ENCODE measurements around the gene BLNK. TPM values are rescaled to one million over a fixed set of nuclear protein-coding genes. Genes with fewer than 3 reads are reported as not detected.
"Not testable (repeated sequence)": the region's sequence is repeated elsewhere in the genome, so short reads cannot be mapped to it uniquely, and the experiment has no call there.

Gene BLNK
- total RNA-seq, 6 experiments from 2014 or later: not detected

GRCh38 chr10:96212911-96213310 lies 58.5 kb downstream of the BLNK start:
- no peak for TF ChIP-seq CTCF (IDR thresholded peaks at IDR 0.05)
- H3K27ac Mint-ChIP-seq: no peak overlapping the region
- H3K9me3 Mint-ChIP-seq: no peaks in the 10 kb centered on the region
- H3K36me3 Mint-ChIP-seq (ENCODE audit: low read depth): no peaks in the 10 kb centered on the region
- H3K27me3 Mint-ChIP-seq (ENCODE audit: insufficient read depth): peaks cover 11% of the 10 kb centered on the region
- H3K4me1 Mint-ChIP-seq (ENCODE audit: low read depth): no peaks in the 10 kb centered on the region
- no peak overlapping the region for H3K4me3 Mint-ChIP-seq
- no peak for DNase-seq

- no peak overlapping the region for H3K4me3 Mint-ChIP-seq
- no peak overlapping the region for H3K27ac Mint-ChIP-seq
- no peaks in the 10 kb centered on the region for H3K36me3 Mint-ChIP-seq (ENCODE audit: low read depth)
- no peaks in the 10 kb centered on the region for H3K9me3 Mint-ChIP-seq
- no peak for TF ChIP-seq CTCF (IDR thresholded peaks at IDR 0.05)
- no peak for DNase-seq
- H3K4me1 Mint-ChIP-seq (ENCODE audit: low read depth): no peaks in the 10 kb centered on the region
- peaks cover 11% of the 10 kb centered on the region for H3K27me3 Mint-ChIP-seq (ENCODE audit: insufficient read depth)
Observed at GRCh38 chr10:96211764-96212163, 59.6 kb downstream of the BLNK start.

GRCh38 chr10:96208946-96209345 lies 62.4 kb downstream of the BLNK start:
- Mint-ChIP-seq H3K27me3 (ENCODE audit: insufficient read depth) (peaks cover 8% of the 10 kb centered on the region), H3K36me3 (ENCODE audit: low read depth) (no peaks in the 10 kb centered on the region), H3K4me1 (ENCODE audit: low read depth) (no peaks in the 10 kb centered on the region), H3K4me3 (no peak overlapping the region), H3K27ac (no peak overlapping the region), H3K9me3 (no peaks in the 10 kb centered on the region)
- DNase-seq: no peak
- TF ChIP-seq CTCF (IDR thresholded peaks at IDR 0.05): no peak

GRCh38 chr10:96208271-96208670 lies 63.1 kb downstream of the BLNK start:
- Mint-ChIP-seq H3K27me3 (ENCODE audit: insufficient read depth) (peaks cover 8% of the 10 kb centered on the region), H3K4me3 (no peak overlapping the region), H3K4me1 (ENCODE audit: low read depth) (no peaks in the 10 kb centered on the region), H3K9me3 (no peaks in the 10 kb centered on the region), H3K36me3 (ENCODE audit: low read depth) (no peaks in the 10 kb centered on the region), H3K27ac (no peak overlapping the region)
- DNase-seq: no peak
- no peak for TF ChIP-seq CTCF (IDR thresholded peaks at IDR 0.05)

GRCh38 chr10:96205580-96205979 lies 65.8 kb downstream of the BLNK start:
- Mint-ChIP-seq H3K27ac (no peak overlapping the region), H3K4me1 (ENCODE audit: low read depth) (no peaks in the 10 kb centered on the region), H3K4me3 (no peak overlapping the region), H3K9me3 (no peaks in the 10 kb centered on the region), H3K36me3 (ENCODE audit: low read depth) (no peaks in the 10 kb centered on the region), H3K27me3 (ENCODE audit: insufficient read depth) (no peaks in the 10 kb centered on the region; the same call in 1 of the 2 replicates)
- TF ChIP-seq CTCF (IDR thresholded peaks at IDR 0.05): no peak
- no peak for DNase-seq

- DNase-seq: no peak
- no peaks in the 10 kb centered on the region for H3K36me3 Mint-ChIP-seq (ENCODE audit: low read depth)
- no peaks in the 10 kb centered on the region for H3K4me1 Mint-ChIP-seq (ENCODE audit: low read depth)
- no peak overlapping the region for H3K27ac Mint-ChIP-seq
- TF ChIP-seq CTCF (IDR thresholded peaks at IDR 0.05): no peak
- H3K27me3 Mint-ChIP-seq (ENCODE audit: insufficient read depth): no peaks in the 10 kb centered on the region; the same call in none of the 2 replicates
- H3K4me3 Mint-ChIP-seq: no peak overlapping the region
- H3K9me3 Mint-ChIP-seq: no peaks in the 10 kb centered on the region
Observed at GRCh38 chr10:96201525-96201924, 69.8 kb downstream of the BLNK start.

GRCh38 chr10:96189505-96189904 lies 81.9 kb downstream of the BLNK start:
- DNase-seq; H3K36me3 Mint-ChIP-seq (ENCODE audit: low read depth); H3K27ac Mint-ChIP-seq; H3K9me3 Mint-ChIP-seq; H3K4me3 Mint-ChIP-seq; H3K27me3 Mint-ChIP-seq (ENCODE audit: insufficient read depth); H3K4me1 Mint-ChIP-seq (ENCODE audit: low read depth): not testable (repeated sequence)
